Measurements from ENCODE around the gene SCAMP5.

DNA sequence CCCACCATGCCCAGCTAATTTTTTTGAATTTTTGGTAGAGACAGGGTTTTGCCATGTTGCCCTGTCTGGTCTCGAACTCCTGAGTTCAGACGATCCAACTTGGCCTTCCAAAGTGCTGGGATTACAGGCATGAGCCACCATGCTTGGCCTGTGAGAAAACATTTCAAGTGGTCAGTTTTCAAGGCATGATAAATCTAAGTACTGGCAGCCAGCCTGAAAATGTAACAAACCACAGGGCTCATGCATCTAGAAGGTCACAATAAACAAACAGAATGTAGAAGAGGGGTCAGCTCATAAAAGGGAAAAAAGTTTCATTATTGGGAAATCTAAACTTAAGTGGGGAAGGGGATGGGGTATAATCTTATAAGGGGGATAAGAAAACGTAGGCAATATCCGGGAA, 68.0 kb downstream of the SCAMP5 start:
- TF ChIP-seq, protein P1, sequence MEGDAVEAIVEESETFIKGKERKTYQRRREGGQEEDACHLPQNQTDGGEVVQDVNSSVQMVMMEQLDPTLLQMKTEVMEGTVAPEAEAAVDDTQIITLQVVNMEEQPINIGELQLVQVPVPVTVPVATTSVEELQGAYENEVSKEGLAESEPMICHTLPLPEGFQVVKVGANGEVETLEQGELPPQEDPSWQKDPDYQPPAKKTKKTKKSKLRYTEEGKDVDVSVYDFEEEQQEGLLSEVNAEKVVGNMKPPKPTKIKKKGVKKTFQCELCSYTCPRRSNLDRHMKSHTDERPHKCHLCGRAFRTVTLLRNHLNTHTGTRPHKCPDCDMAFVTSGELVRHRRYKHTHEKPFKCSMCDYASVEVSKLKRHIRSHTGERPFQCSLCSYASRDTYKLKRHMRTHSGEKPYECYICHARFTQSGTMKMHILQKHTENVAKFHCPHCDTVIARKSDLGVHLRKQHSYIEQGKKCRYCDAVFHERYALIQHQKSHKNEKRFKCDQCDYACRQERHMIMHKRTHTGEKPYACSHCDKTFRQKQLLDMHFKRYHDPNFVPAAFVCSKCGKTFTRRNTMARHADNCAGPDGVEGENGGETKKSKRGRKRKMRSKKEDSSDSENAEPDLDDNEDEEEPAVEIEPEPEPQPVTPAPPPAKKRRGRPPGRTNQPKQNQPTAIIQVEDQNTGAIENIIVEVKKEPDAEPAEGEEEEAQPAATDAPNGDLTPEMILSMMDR (optimal IDR thresholded peaks at IDR 0.05 in 1 of 3, IDR thresholded peaks at IDR 0.05 in 1 of 3, conservative IDR thresholded peaks at IDR 0.05 in 1 of 3; ENCODE audit: extremely low read depth in 1 of 3, insufficient read depth in 2 of 3, low read length in 3 of 3), result no peak
- no peak for TF ChIP-seq EZH2 (IDR thresholded peaks at IDR 0.05; ENCODE audit: low read length)

Measured in keratinocyte (primary cell).